ENCODE measurements around the gene OLA1.

The OLA1 gene

DNA sequence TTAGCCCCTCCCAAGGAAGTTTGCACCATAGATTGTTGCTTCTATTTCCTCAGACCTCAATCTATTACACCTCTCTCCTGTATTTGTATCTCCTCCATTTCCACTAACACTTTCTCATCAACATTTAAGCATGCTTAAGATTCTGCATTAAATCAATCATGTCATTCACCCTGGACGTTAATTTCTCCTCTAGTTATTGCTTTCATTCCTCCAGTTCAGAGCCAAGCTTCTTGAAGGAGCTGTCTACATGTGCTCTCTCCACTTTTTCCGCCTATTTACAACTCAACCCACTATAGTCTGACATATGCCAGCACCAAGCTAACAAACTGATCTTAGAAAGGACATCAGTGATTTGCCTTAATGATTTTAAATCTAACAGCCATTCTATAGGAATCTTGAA is 99.5 kb downstream of the OLA1 start:
- Histone ChIP-seq H3K4me3 (no peak overlapping the region), H3K27ac (no peak overlapping the region), H3K36me3 (ENCODE audit: insufficient read depth, low read length) (no peaks in the 10 kb centered on the region), H3K9ac (ENCODE audit: insufficient read length) (no peak overlapping the region), H3K9me3 (ENCODE audit: low read depth, low read length) (no peaks in the 10 kb centered on the region)
- DNase-seq (ENCODE audit: low read depth, low spot score), result no peak
- TF ChIP-seq FOXP2 (optimal IDR thresholded peaks at IDR 0.05; ENCODE audit: control extremely low read depth, extremely low read length, insufficient read depth) (no peak), POLR2AphosphoS5 (IDR thresholded peaks at IDR 0.05; ENCODE audit: borderline replicate concordance, low read depth, low read length) (no peak), EZH2 (IDR thresholded peaks at IDR 0.05) (no peak)

DNA sequence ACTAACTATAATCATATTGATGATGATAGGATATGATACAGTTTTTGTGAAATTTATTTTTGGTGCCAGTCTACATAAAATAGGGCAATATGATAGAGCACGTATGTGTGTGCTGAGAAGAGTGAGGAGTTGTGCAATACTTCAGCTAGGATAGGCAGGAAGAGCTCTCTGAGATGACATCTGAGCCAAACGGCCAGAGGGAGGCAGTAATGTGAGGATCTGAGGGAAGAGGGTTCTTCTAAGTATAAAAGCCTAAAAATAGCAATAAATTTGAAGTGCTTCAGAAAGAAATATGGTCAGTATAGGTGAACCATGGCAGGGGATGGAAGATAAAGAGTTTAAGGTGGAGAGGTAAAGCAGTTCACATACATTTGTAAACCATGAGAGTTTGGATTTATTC is 102.5 kb downstream of the OLA1 start:
- TF ChIP-seq EZH2 (IDR thresholded peaks at IDR 0.05) (no peak), FOXP2 (optimal IDR thresholded peaks at IDR 0.05; ENCODE audit: control extremely low read depth, extremely low read length, insufficient read depth) (no peak), POLR2AphosphoS5 (IDR thresholded peaks at IDR 0.05; ENCODE audit: borderline replicate concordance, low read depth, low read length) (no peak)
- Histone ChIP-seq H3K4me3 (no peak overlapping the region), H3K9me3 (ENCODE audit: low read depth, low read length) (no peaks in the 10 kb centered on the region), H3K9ac (ENCODE audit: insufficient read length) (no peak overlapping the region), H3K36me3 (ENCODE audit: insufficient read depth, low read length) (no peaks in the 10 kb centered on the region), H3K27ac (no peak overlapping the region)
- no peak for DNase-seq (ENCODE audit: low read depth, low spot score)

DNA sequence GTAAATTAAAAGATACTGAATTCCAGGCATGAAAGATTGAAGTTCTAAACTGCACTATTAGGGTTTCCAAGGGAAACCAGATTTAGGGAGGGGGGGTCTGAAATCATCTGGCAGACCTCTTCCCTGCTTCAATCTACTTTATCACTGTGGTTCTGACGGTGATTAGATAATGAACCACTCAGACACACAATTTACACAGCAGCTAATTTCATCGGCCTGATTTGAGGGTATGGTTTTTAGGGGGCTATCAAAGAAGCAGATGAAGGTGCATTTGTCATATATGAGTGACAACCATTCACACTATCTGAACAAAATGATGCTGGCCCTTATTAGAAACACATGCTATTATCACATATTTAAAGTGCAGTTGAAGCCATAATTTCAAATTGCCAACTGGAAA is 106.0 kb downstream of the OLA1 start:
- H3K36me3 ChIP-seq (ENCODE audit: insufficient read depth, low read length), result peaks cover 18% of the 10 kb centered on the region
- no peak overlapping the region for H3K27ac ChIP-seq
- H3K9me3 ChIP-seq (ENCODE audit: low read depth, low read length), result no peaks in the 10 kb centered on the region
- no peak overlapping the region for H3K9ac ChIP-seq (ENCODE audit: insufficient read length)
- no peak for DNase-seq (ENCODE audit: low read depth, low spot score)
- TF ChIP-seq POLR2AphosphoS5 (IDR thresholded peaks at IDR 0.05; ENCODE audit: borderline replicate concordance, low read depth, low read length), result no peak
- TF ChIP-seq FOXP2 (optimal IDR thresholded peaks at IDR 0.05; ENCODE audit: control extremely low read depth, extremely low read length, insufficient read depth), result no peak
- no peak overlapping the region for H3K4me3 ChIP-seq

DNA sequence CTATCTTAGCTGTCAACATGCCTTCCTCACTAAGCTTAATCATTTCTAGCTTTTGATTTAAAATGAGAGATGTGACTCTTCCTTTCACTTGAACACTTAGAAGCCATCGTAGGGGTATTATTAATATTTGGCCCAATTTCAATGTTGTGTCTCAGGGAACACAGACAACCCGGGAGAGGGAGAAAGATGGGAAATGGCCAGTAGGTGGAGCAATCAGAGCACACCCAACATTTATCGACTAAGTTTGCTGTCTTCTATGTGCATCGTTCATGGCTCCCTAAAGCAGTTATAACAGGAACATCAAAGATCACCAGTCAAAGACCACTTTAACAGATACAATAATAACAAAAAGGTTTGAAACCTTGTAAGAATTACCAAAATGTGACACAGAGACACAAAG is 110.2 kb downstream of the OLA1 start:
- H3K9ac ChIP-seq (ENCODE audit: insufficient read length), result no peak overlapping the region
- no peaks in the 10 kb centered on the region for H3K9me3 ChIP-seq (ENCODE audit: low read depth, low read length)
- H3K4me3 ChIP-seq, result no peak overlapping the region
- DNase-seq (ENCODE audit: low read depth, low spot score), result no peak
- TF ChIP-seq FOXP2 (optimal IDR thresholded peaks at IDR 0.05; ENCODE audit: control extremely low read depth, extremely low read length, insufficient read depth) (no peak), EZH2 (IDR thresholded peaks at IDR 0.05) (no peak), POLR2AphosphoS5 (IDR thresholded peaks at IDR 0.05; ENCODE audit: borderline replicate concordance, low read depth, low read length) (no peak)
- no peak overlapping the region for H3K27ac ChIP-seq
- peaks cover 22% of the 10 kb centered on the region for H3K36me3 ChIP-seq (ENCODE audit: insufficient read depth, low read length)

DNA sequence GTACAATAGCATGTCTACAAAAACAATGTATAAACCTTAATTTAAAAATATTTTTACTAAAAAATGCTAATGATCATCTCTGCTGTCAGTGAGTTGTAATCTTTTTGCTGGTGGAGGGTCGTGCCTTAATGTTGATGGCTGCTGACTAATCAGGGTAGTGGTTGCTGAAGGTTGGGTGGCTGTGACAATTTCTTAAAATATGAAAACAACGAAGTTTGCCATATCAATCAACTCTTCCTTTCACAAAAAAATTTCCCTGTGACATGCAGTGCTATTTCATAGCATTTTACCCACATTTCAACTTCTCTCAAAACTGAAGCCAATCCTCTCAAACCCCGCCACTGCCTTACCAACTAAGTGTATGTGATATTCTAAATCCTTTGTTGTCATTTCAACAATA is 112.4 kb downstream of the OLA1 start:
- Histone ChIP-seq H3K9me3 (ENCODE audit: low read depth, low read length) (no peaks in the 10 kb centered on the region), H3K9ac (ENCODE audit: insufficient read length) (no peak overlapping the region), H3K4me3 (no peak overlapping the region), H3K36me3 (ENCODE audit: insufficient read depth, low read length) (peaks cover 22% of the 10 kb centered on the region), H3K27ac (no peak overlapping the region)
- TF ChIP-seq EZH2 (IDR thresholded peaks at IDR 0.05), result no peak
- no peak for TF ChIP-seq POLR2AphosphoS5 (IDR thresholded peaks at IDR 0.05; ENCODE audit: borderline replicate concordance, low read depth, low read length)
- TF ChIP-seq FOXP2 (optimal IDR thresholded peaks at IDR 0.05; ENCODE audit: control extremely low read depth, extremely low read length, insufficient read depth), result no peak
- no peak for DNase-seq (ENCODE audit: low read depth, low spot score)

DNA sequence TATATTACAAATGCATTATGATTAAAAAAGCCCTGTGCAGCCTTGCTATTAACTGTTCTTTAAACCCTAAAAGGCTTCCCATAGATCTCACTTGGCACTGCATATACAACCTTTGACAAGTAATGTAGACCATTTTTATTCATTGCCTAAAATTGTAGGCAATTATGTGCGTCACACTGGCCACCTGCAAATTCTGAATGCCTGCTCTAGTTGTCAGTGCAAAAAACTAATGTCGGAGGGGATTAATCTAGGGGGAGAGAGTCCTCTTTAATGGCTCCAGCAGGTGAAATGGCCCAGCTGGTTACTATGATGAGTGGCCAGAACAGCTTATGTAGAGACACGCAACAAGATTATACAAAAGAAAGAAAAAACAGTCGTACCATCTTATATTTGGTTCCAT is 123.2 kb downstream of the OLA1 start:
- no peak for DNase-seq (ENCODE audit: low read depth, low spot score)
- no peak overlapping the region for H3K27ac ChIP-seq
- no peak overlapping the region for H3K4me3 ChIP-seq
- no peaks in the 10 kb centered on the region for H3K9me3 ChIP-seq (ENCODE audit: low read depth, low read length)
- TF ChIP-seq POLR2AphosphoS5 (IDR thresholded peaks at IDR 0.05; ENCODE audit: borderline replicate concordance, low read depth, low read length) (no peak), FOXP2 (optimal IDR thresholded peaks at IDR 0.05; ENCODE audit: control extremely low read depth, extremely low read length, insufficient read depth) (no peak), EZH2 (IDR thresholded peaks at IDR 0.05) (no peak)
- no peaks in the 10 kb centered on the region; the same call in 1 of the 2 replicates for H3K36me3 ChIP-seq (ENCODE audit: insufficient read depth, low read length)
- H3K9ac ChIP-seq (ENCODE audit: insufficient read length), result no peak overlapping the region

DNA sequence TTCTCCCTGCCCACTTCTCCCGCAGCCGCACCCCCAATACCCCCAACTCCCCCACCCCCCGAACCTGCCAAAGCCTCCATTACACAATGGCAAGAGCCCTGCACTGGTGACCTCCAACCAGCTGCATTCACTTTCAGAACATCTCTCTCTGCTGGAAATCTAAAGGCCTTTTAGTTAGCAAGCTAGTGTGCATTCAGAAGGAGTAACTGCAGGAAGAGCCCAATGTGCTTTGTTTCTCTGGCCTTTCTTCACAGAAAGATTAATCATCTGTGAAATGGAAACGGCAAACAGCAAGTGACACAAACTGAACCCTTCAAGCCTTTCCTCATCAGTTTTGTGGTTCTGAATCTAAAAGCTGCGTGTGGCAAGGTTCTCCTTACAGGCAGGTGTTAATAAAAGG is 124.2 kb downstream of the OLA1 start:
- H3K4me3 ChIP-seq, result no peak overlapping the region
- no peaks in the 10 kb centered on the region; the same call in 1 of the 2 replicates for H3K36me3 ChIP-seq (ENCODE audit: insufficient read depth, low read length)
- no peak overlapping the region for H3K27ac ChIP-seq
- no peak for TF ChIP-seq FOXP2 (optimal IDR thresholded peaks at IDR 0.05; ENCODE audit: control extremely low read depth, extremely low read length, insufficient read depth)
- no peak for TF ChIP-seq EZH2 (IDR thresholded peaks at IDR 0.05)
- no peak for TF ChIP-seq POLR2AphosphoS5 (IDR thresholded peaks at IDR 0.05; ENCODE audit: borderline replicate concordance, low read depth, low read length)
- H3K9ac ChIP-seq (ENCODE audit: insufficient read length), result no peak overlapping the region
- no peak for DNase-seq (ENCODE audit: low read depth, low spot score)
- H3K9me3 ChIP-seq (ENCODE audit: low read depth, low read length), result no peaks in the 10 kb centered on the region

DNA sequence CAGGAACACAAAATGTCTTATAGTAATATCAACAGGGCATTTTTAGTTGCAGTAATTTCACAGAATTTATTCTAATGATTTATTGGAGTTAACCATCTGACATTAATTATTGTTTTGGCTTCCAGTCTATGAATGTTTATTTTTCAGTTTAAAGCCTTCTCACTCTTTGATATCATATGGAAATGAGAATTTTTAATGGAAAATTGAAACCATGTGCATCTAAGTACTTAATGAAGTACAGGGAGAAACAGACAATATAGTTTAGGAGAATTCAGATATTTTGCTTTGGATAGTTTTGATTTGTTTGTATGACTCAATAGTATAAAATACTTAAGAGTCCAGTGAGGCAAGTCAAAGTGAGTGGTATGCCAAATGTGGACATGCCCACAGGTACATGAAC is 126.1 kb downstream of the OLA1 start:
- H3K9me3 ChIP-seq (ENCODE audit: low read depth, low read length), result no peaks in the 10 kb centered on the region
- H3K9ac ChIP-seq (ENCODE audit: insufficient read length), result no peak overlapping the region
- peak; percentile 34 for DNase-seq (ENCODE audit: low read depth, low spot score)
- no peaks in the 10 kb centered on the region for H3K36me3 ChIP-seq (ENCODE audit: insufficient read depth, low read length)
- H3K4me3 ChIP-seq, result peak overlapping the region; percentile 34
- no peak overlapping the region for H3K27ac ChIP-seq
- no peak for TF ChIP-seq FOXP2 (optimal IDR thresholded peaks at IDR 0.05; ENCODE audit: control extremely low read depth, extremely low read length, insufficient read depth)
- no peak for TF ChIP-seq EZH2 (IDR thresholded peaks at IDR 0.05)

DNA sequence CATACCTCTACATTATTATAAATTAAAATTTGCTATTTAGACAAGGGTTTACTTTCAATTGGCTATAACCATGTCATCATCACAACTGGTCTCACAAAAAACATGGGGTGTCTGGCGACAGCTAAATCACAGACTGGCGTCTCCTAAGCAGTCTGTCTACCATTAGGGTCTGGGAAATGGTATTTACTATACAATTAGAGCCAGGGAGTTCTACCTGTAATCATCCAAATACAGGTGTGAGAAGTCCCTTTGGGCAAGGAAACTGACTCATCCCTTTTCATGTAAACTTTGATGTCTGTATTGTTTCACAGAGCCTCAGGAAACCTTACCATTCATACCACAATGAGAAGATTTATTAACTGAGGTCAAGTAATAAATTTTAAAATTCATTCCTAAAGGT is 126.7 kb downstream of the OLA1 start:
- H3K9me3 ChIP-seq (ENCODE audit: low read depth, low read length), result no peaks in the 10 kb centered on the region
- H3K27ac ChIP-seq, result no peak overlapping the region
- H3K4me3 ChIP-seq, result peak overlapping the region; percentile 34; the same call in 1 of the 2 replicates
- no peak overlapping the region for H3K9ac ChIP-seq (ENCODE audit: insufficient read length)
- no peak for DNase-seq (ENCODE audit: low read depth, low spot score)
- TF ChIP-seq POLR2AphosphoS5 (IDR thresholded peaks at IDR 0.05; ENCODE audit: borderline replicate concordance, low read depth, low read length) (no peak), FOXP2 (optimal IDR thresholded peaks at IDR 0.05; ENCODE audit: control extremely low read depth, extremely low read length, insufficient read depth) (no peak), EZH2 (IDR thresholded peaks at IDR 0.05) (no peak)
- no peaks in the 10 kb centered on the region for H3K36me3 ChIP-seq (ENCODE audit: insufficient read depth, low read length)

Measured in SK-N-MC (cell line).